HG02870 (cell line): ENCODE results near the gene GFRA4.

ENCODE experiments used
- ATAC-seq: cut with Tn5 transposase; IDR thresholded peaks from one replicate; pipeline ENCODE4 v1.9.1; 2021; ENCODE audit warnings: mild to moderate bottlenecking, moderate library complexity; ENCODE audit not compliant: unreplicated experiment

The GFRA4 gene

DNA sequence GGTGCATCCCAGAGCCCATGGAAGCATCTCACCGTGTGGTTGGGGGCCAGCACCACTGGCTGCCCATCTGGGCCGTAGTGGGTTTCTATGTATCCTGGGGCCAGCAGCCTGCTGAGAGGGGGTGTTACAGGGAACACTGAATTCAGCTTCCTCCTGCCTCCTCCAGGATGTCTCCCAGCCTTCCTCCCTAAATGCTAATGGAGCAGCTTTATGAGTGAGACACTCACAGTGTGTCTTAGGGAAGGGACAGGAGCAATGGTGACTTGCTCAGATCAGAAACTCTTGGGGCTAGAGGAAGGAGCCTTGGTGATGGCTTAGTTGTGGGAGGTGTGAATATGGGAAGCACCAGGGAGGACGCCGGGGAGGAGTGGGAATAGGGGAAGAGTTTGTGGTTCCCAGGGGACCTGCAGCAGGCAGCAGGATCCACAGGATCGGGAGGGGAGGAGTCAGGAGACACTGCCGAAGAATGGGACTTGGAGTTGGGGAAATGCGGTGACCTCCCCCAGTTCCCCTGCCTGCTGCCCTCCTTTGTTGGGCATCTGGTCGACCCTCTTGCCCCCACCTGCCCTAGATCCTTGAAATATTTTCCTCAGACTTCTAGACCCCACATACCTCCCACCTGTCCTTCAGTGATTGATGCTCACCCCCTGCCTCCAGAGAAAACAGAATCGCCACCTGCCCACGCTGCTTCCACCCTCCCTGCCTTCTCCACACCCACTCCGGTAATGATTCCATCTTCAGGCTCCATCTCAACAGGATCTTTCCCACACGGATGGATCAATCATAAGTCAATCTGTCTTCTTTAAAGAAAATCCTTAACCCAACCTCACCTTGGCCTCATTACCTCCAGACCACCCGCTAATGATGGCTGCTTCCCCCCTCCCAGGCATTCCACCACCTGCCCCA is 12.0 kb upstream of the GFRA4 start:
- ATAC-seq = no peak

DNA sequence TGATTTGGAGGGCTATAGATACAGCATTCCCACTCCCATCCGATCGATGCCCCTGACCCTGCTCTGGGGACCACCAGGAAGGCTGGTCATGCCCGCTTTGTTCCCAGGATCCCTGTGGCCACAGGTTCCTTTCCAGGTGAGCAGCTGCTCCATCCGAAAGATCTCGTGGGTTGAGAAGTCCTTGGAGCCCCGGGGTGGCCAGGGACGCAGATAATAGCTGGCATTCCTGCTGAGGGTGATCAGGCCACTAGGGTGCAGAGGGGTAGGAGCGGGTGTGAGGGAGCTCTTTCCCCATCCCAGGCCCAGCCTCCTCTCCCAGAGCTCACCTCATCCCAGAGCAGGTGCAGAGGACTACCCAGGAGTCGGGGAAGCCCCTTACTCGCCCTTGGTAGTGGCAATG is 11.2 kb upstream of the GFRA4 start:
- ATAC-seq = no peak

GRCh38 chr20:3673221-3674070 is 10.2 kb upstream of the GFRA4 start:
- ATAC-seq = no peak

DNA sequence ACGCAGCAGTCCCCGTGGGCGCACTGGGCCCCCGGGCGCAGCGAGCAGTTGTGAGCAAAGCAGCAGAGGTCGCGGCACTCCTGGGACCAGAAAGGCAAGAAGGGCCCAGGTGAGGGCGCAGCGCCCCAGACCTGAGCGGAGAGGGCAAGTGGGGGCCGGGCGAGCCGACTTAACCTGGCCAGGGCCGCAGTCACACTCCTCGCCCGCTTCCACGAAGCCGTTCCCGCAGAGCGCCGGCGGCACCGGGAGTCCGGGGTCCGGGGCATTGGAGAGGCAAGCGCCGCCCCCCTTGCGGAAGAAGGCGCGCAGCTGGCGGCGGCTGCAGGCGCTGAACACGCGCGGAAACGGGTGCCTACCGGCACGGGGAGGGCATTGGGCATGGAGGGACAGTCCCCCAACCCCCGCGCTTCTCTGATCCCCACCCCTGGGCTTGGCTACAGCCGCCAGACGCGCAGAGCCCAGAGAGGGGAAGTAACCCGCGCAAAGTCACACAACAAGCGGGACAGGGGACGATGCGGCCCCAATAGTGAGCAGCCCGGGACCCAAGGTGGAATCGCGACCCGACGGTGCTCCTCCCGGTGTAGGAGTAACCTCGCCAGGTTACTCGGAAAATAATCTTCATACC is 9.5 kb upstream of the GFRA4 start:
- ATAC-seq = no peak

GRCh38 chr20:3671986-3672546 is 8.9 kb upstream of the GFRA4 start:
- no peak for ATAC-seq

- no peak for ATAC-seq
Observed at GRCh38 chr20:3670945-3671344, 7.7 kb upstream of the GFRA4 start.

DNA sequence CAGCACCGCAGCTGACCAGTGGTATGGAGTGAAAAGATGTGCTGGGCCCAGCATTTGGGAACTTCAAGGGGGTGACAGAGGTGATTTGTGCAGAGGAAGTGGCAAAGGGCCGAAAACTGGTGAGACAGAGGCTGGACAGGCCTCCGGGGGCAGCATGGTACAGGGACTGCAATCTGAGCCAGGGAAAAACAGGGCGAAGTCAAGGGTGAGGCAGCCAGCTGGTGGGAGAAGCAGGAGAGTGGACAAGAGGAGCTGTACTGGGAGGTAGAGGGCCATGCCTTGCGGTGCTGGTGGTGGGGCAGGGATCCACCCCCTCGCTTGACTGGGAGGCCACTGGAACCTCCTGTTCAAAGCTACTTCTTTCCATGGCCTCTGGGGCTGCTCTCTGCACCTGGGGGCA is 7.3 kb upstream of the GFRA4 start:
- ATAC-seq = no peak

GRCh38 chr20:3669710-3670367 is 6.6 kb upstream of the GFRA4 start:
- ATAC-seq = no peak

GRCh38 chr20:3667434-3668037 is 4.3 kb upstream of the GFRA4 start:
- ATAC-seq = no peak

GRCh38 chr20:3663858-3664257 is 659 bp upstream of the GFRA4 start:
- no peak for ATAC-seq

GRCh38 chr20:3661814-3662665 is 1.2 kb downstream of the GFRA4 start:
- no peak for ATAC-seq

DNA sequence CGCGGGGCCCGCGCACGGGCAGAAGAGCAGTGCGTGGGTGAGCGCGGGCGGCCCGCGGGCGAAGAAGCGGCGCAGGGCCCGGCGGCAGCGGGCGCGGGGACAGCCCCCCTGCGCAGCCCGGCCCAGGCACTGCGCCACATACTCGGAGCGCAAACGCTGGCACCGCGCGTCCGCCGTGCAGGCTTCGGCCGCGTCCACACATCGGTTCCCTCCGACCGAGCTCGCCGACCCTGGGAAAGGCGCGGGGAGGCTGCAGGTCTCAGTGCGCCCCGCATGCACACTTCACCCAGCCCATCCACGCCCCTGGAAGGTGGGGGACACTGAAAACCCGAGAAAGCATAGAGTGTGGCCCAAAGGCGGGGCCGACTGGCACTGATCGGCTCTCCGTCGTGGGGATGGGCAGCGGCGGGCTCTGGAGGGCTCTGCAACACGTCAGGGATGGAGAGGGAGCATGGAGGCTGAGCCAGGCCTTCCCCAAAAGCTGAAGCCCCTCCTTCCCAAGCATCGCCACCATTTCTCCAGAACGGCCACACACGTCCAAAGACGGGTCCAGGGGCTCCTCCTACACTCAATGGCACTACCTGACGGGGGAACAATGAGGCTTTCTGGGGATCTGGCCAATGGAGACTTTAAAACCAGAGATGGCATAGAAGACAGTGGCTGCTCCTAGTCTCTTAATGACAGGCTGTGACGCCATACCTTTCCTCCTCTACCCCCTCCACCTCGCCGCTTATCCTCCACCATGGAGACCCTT is 2.0 kb downstream of the GFRA4 start:
- no peak for ATAC-seq

DNA sequence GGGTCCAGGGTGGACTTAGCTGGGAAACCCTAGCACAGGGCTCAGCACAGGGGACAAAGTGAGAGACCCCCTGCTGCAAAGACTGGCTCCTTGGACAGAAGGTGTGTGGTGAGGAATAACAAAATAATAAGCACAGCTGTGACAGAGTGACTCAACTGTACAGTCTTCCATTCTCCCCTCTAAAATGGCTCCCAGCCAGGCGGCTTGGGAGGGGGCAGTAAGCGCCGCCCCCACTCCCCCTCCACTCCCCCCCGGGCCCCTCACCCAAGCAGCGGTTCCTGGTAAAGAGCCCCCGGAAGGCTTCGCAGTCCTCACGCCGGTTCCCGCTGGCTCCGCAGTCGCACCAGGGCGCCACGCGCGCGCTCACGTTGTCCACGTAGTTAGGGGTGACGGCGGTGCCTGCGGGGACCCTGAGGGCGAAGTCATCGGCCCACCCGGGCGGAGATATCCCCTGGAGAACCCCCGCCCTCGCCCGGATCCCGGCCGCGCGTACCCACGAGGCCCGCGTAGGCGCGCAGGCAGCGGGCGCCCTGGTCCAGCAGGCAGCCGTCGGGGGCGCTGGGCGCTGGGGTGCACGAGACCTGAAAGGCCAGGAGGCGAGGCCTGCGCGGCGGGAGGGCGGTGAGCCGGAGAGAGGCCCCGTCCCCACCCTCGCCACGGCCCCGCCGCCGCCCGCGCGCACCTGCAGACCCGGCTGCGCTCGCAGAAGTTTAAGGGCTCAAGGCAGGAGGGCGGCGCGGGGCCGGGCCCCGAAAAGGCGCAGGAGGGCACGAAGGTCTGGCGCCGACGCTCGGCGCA is 2.7 kb downstream of the GFRA4 start:
- no peak for ATAC-seq

GRCh38 chr20:3659492-3660261 is 3.5 kb downstream of the GFRA4 start:
- no peak for ATAC-seq

- ATAC-seq = peak; percentile 95
Observed at GRCh38 chr20:3658716-3659491, 4.3 kb downstream of the GFRA4 start.

- no peak for ATAC-seq
Observed at GRCh38 chr20:3658019-3658715, 5.0 kb downstream of the GFRA4 start.
